Hepatocyte (in vitro differentiated cells): ENCODE data around the gene ZG16B. TPM values are rescaled to one million over a fixed set of nuclear protein-coding genes. Genes with fewer than 3 reads are reported as not detected.

Experiments
- DNase-seq: peaks from one replicate; pipeline ENCODE4 v3.0.0-alpha.2; 2016; ENCODE audit warnings: low spot score
- H2AFZ ChIP-seq: fragments of 200-600 bp; sonication (generic); 2 replicates; pipeline ENCODE4 v1.6.0; 2016; ENCODE audit warnings: antibody characterized with exemption, mild to moderate bottlenecking
- H3K27ac ChIP-seq: fragments of 200-600 bp; sonication (generic); 2 replicates; pipeline ENCODE4 v1.5.1; 2016; ENCODE audit warnings: mild to moderate bottlenecking
- H3K27me3 ChIP-seq: fragments of 200-600 bp; sonication (generic); 2 replicates; pipeline ENCODE4 v1.6.1; 2016
- H3K36me3 ChIP-seq: fragments of 200-600 bp; sonication (generic); replicated peaks from 2 replicates; pipeline ENCODE4 v1.5.1; 2016; ENCODE audit warnings: low read depth; ENCODE audit not compliant: insufficient read depth
- H3K4me1 ChIP-seq: fragments of 200-600 bp; sonication (generic); 2 replicates; pipeline ENCODE4 v1.5.1; 2016; ENCODE audit warnings: mild to moderate bottlenecking, moderate library complexity; ENCODE audit not compliant: insufficient read depth
- H3K4me2 ChIP-seq: fragments of 200-600 bp; sonication (generic); 2 replicates; pipeline ENCODE4 v1.6.0; 2016
- H3K4me3 ChIP-seq: fragments of 200-600 bp; sonication (generic); 2 replicates; pipeline ENCODE4 v1.5.1; 2016; ENCODE audit warnings: mild to moderate bottlenecking
- H3K79me2 ChIP-seq: fragments of 200-600 bp; sonication (generic); 2 replicates; pipeline ENCODE4 v1.6.0; 2017; ENCODE audit warnings: mild to moderate bottlenecking
- H3K9me2 ChIP-seq: fragments of 200-600 bp; sonication (generic); replicated peaks from 2 replicates; pipeline ENCODE4 v1.6.0; 2017; ENCODE audit warnings: mild to moderate bottlenecking; ENCODE audit not compliant: insufficient read depth
- H3K9me3 ChIP-seq: fragments of 200-600 bp; sonication (generic); 2 replicates; pipeline ENCODE4 v1.5.1; 2016; ENCODE audit warnings: low read depth, mild to moderate bottlenecking
- H4K20me1 ChIP-seq: fragments of 200-600 bp; sonication (generic); 2 replicates; pipeline ENCODE4 v1.6.0; 2016; ENCODE audit warnings: mild to moderate bottlenecking; ENCODE audit not compliant: insufficient read depth, poor library complexity, severe bottlenecking
- CTCF ChIP-seq: fragments of 200-600 bp; sonication (generic); IDR thresholded peaks from 2 replicates; pipeline ENCODE4 v1.5.1; 2016; ENCODE audit warnings: antibody characterized with exemption, mild to moderate bottlenecking; ENCODE audit not compliant: poor library complexity
- EZH2 ChIP-seq: fragments of 200-600 bp; sonication (generic); IDR thresholded peaks from 2 replicates; pipeline ENCODE4 v1.6.1; 2016; ENCODE audit warnings: antibody characterized with exemption, mild to moderate bottlenecking, borderline replicate concordance
- EZH2phosphoT487 ChIP-seq: fragments of 200-600 bp; sonication (generic); IDR thresholded peaks from one replicate; pipeline ENCODE4 v1.6.1; 2018; ENCODE audit warnings: antibody characterized with exemption, mild to moderate bottlenecking, low read depth, moderate library complexity; ENCODE audit not compliant: unreplicated experiment, severe bottlenecking
- WGBS: methylation state at CpG from one replicate; pipeline ENCODE4 v1.1.6; 2016; ENCODE audit warnings: low lambda C conversion rate; ENCODE audit errors: missing lambda C conversion rate; 5-methylcytosine and 5-hydroxymethylcytosine counted together
- polyA plus RNA-seq: library from polyadenylated mRNA; unstranded; fragments of >200 nt; fragmentation: Nextera tagmentation; extraction: Ambion mirVana; gene quantifications from 2 replicates; pipeline ENCODE4 v1.2.1, GENCODE V29; 2016
- total RNA-seq: library from RNA; depleted of rRNA; stranded (reverse); fragments of >200 nt; gene quantifications from 2 replicates; pipeline ENCODE4 v1.2.3, GENCODE V29; 2014

ZG16B gene
- total and polyA plus RNA-seq, 2 experiments from 2014 or later: 4.3 to 4.9 TPM

GRCh38 chr16:2819179-2819938 lies 10.7 kb upstream of the ZG16B start:
- Histone ChIP-seq H3K79me2 (no peaks in the 10 kb centered on the region), H2AFZ (no peak overlapping the region), H3K27ac (no peak overlapping the region), H3K4me3 (no peak overlapping the region), H3K9me2 (no peaks in the 10 kb centered on the region), H3K36me3 (no peaks in the 10 kb centered on the region), H4K20me1 (no peaks in the 10 kb centered on the region), H3K4me2 (no peak overlapping the region), H3K4me1 (peaks cover 6% of the 10 kb centered on the region), H3K9me3 (no peaks in the 10 kb centered on the region), H3K27me3 (no peaks in the 10 kb centered on the region)
- no peak for DNase-seq
- WGBS: 92% methylated on average over 18 of the region's 18 CpGs
- no peak for TF ChIP-seq EZH2phosphoT487
- no peak for TF ChIP-seq CTCF
- no peak for TF ChIP-seq EZH2

GRCh38 chr16:2819939-2820835 lies 9.9 kb upstream of the ZG16B start:
- Histone ChIP-seq H3K36me3 (no peaks in the 10 kb centered on the region), H3K4me3 (no peak overlapping the region), H4K20me1 (no peaks in the 10 kb centered on the region), H3K79me2 (no peaks in the 10 kb centered on the region), H3K27me3 (no peaks in the 10 kb centered on the region), H2AFZ (no peak overlapping the region), H3K4me1 (peaks cover 6% of the 10 kb centered on the region), H3K9me3 (no peaks in the 10 kb centered on the region), H3K27ac (no peak overlapping the region), H3K9me2 (no peaks in the 10 kb centered on the region), H3K4me2 (no peak overlapping the region)
- TF ChIP-seq EZH2phosphoT487 (no peak), CTCF (no peak), EZH2 (no peak)
- DNase-seq: no peak
- WGBS: 75% methylated on average over 16 of the region's 17 CpGs

GRCh38 chr16:2820836-2821486 lies 9.1 kb upstream of the ZG16B start:
- H3K4me3 ChIP-seq: no peak overlapping the region
- H3K36me3 ChIP-seq: no peaks in the 10 kb centered on the region
- H3K9me3 ChIP-seq: no peaks in the 10 kb centered on the region
- 78% methylated on average over 14 of the region's 14 CpGs for WGBS
- H2AFZ ChIP-seq: no peak overlapping the region
- H4K20me1 ChIP-seq: no peaks in the 10 kb centered on the region
- H3K27me3 ChIP-seq: no peaks in the 10 kb centered on the region
- no peaks in the 10 kb centered on the region for H3K9me2 ChIP-seq
- H3K79me2 ChIP-seq: no peaks in the 10 kb centered on the region
- no peak for DNase-seq
- no peak for TF ChIP-seq EZH2phosphoT487
- no peak overlapping the region for H3K27ac ChIP-seq
- no peak overlapping the region for H3K4me2 ChIP-seq
- H3K4me1 ChIP-seq: no peaks in the 10 kb centered on the region
